Frontal cortex (tissue), 4 donors: ENCODE data around the gene TSG101. TPM values are rescaled to one million over a fixed set of nuclear protein-coding genes. Genes with fewer than 3 reads are reported as not detected.

ENCODE experiments used
- DNase-seq, 2 donors: peaks; one replicate each; pipeline ENCODE4 v3.0.0; 2012; ENCODE audit warnings: low spot score in 2 of 2
- FAIRE-seq: peaks from 2 replicates; lab custom pipeline; 2012; peaks lifted over from hg19 to GRCh38; lab: Jason Lieb, UNC
- total RNA-seq: library from RNA; depleted of rRNA; stranded (reverse); fragments of >200 nt; gene quantifications from one replicate; pipeline ENCODE4 v1.2.3, GENCODE V29; 2014
- donor health status: control.
- donor health status: control.
- donor health status: control.

TSG101 gene
- total RNA-seq = 83.6 TPM

- no peak for FAIRE-seq
These were observed at the start of gene TSG101 for GRCh38 chr11:18526521-18527296. Gene TSG101, minus strand, starts transcription at chr11:18526942. Its CDS starts 126 bp downstream, at chr11:18526816.

GRCh38 chr11:18575361-18575760 is 48.6 kb upstream of the TSG101 start:
- FAIRE-seq = no peak
- no peak for DNase-seq

More at GRCh38 chr11:18526521-18527296, at the start of gene TSG101:
- peak; percentile 86 to 92 for DNase-seq

- FAIRE-seq (no peak), DNase-seq (no peak)
These were observed 40.3 kb upstream of the TSG101 start for GRCh38 chr11:18567081-18567480.

- FAIRE-seq (no peak), DNase-seq (no peak)
These were observed 39.7 kb upstream of the TSG101 start for GRCh38 chr11:18566406-18566805.

- DNase-seq = no peak
- no peak for FAIRE-seq
These were observed 37.4 kb upstream of the TSG101 start for GRCh38 chr11:18564149-18564548.

- FAIRE-seq = no peak
- no peak for DNase-seq
These were observed 36.5 kb upstream of the TSG101 start for GRCh38 chr11:18563090-18563730.

- FAIRE-seq (no peak), DNase-seq (no peak)
These were observed 21.3 kb upstream of the TSG101 start for GRCh38 chr11:18548001-18548400.

- no peak for FAIRE-seq
- peak in 1 of 2 donors; percentile 12 for DNase-seq
These were observed 13.7 kb upstream of the TSG101 start for GRCh38 chr11:18540207-18541009.

GRCh38 chr11:18536209-18536608 is 9.5 kb upstream of the TSG101 start:
- no peak for DNase-seq
- no peak for FAIRE-seq

GRCh38 chr11:18534245-18534644 is 7.5 kb upstream of the TSG101 start:
- FAIRE-seq (no peak), DNase-seq (no peak)

GRCh38 chr11:18533365-18533764 is 6.6 kb upstream of the TSG101 start:
- no peak for FAIRE-seq
- no peak for DNase-seq

- FAIRE-seq (no peak), DNase-seq (no peak)
These were observed 770 bp upstream of the TSG101 start for GRCh38 chr11:18527512-18527911.

GRCh38 chr11:18526130-18526520 is 617 bp downstream of the TSG101 start:
- FAIRE-seq (no peak), DNase-seq (no peak)

- DNase-seq (no peak), FAIRE-seq (no peak)
These were observed 2.5 kb downstream of the TSG101 start for GRCh38 chr11:18524248-18524647.

GRCh38 chr11:18523084-18523483 is 3.7 kb downstream of the TSG101 start:
- DNase-seq = no peak
- FAIRE-seq = no peak

- FAIRE-seq (no peak), DNase-seq (no peak)
These were observed 4.4 kb downstream of the TSG101 start for GRCh38 chr11:18522388-18522787.

- FAIRE-seq = no peak
- no peak for DNase-seq
These were observed 5.6 kb downstream of the TSG101 start for GRCh38 chr11:18521122-18521521.

- DNase-seq (no peak), FAIRE-seq (no peak)
These were observed 24.4 kb downstream of the TSG101 start for GRCh38 chr11:18502352-18502751.

- no peak for FAIRE-seq
These were observed 25.1 kb downstream of the TSG101 start for GRCh38 chr11:18501629-18502028.

GRCh38 chr11:18498039-18498438 is 28.7 kb downstream of the TSG101 start:
- no peak for FAIRE-seq

More at GRCh38 chr11:18501629-18502028, 25.1 kb downstream of the TSG101 start:
- no peak for DNase-seq

GRCh38 chr11:18495703-18496102 is 31.0 kb downstream of the TSG101 start:
- FAIRE-seq = no peak
- no peak for DNase-seq

More at GRCh38 chr11:18498039-18498438, 28.7 kb downstream of the TSG101 start:
- no peak for DNase-seq
